Measurements from ENCODE around the gene SLC24A4.

DNA sequence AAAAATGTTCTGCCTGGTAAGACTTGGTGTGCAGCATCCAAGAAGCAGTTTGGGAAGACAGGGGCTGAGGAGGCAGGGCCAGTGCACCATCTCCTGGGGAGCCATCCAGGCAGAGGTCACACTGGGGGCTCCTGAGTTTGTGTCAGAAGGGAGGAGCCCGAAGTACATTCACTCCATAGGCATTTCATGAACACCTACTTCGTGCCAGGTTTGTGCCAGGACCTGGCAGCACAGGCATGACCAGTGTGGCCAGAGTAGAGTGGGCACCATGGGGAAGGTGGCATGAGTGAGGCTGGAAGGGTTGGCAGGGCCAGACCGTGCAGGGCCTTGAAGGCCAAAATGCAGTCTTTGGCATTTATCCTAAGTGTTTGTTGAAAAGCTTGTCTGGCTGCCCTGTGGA, 104.1 kb downstream of the SLC24A4 start:
- TF ChIP-seq, protein P1, sequence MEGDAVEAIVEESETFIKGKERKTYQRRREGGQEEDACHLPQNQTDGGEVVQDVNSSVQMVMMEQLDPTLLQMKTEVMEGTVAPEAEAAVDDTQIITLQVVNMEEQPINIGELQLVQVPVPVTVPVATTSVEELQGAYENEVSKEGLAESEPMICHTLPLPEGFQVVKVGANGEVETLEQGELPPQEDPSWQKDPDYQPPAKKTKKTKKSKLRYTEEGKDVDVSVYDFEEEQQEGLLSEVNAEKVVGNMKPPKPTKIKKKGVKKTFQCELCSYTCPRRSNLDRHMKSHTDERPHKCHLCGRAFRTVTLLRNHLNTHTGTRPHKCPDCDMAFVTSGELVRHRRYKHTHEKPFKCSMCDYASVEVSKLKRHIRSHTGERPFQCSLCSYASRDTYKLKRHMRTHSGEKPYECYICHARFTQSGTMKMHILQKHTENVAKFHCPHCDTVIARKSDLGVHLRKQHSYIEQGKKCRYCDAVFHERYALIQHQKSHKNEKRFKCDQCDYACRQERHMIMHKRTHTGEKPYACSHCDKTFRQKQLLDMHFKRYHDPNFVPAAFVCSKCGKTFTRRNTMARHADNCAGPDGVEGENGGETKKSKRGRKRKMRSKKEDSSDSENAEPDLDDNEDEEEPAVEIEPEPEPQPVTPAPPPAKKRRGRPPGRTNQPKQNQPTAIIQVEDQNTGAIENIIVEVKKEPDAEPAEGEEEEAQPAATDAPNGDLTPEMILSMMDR (conservative IDR thresholded peaks at IDR 0.05; ENCODE audit: low read length) = no peak
- no peak for TF ChIP-seq EZH2phosphoT487 (IDR thresholded peaks at IDR 0.05; ENCODE audit: borderline replicate concordance)
